ENCODE measurements around the gene FAAH.

The FAAH gene

DNA sequence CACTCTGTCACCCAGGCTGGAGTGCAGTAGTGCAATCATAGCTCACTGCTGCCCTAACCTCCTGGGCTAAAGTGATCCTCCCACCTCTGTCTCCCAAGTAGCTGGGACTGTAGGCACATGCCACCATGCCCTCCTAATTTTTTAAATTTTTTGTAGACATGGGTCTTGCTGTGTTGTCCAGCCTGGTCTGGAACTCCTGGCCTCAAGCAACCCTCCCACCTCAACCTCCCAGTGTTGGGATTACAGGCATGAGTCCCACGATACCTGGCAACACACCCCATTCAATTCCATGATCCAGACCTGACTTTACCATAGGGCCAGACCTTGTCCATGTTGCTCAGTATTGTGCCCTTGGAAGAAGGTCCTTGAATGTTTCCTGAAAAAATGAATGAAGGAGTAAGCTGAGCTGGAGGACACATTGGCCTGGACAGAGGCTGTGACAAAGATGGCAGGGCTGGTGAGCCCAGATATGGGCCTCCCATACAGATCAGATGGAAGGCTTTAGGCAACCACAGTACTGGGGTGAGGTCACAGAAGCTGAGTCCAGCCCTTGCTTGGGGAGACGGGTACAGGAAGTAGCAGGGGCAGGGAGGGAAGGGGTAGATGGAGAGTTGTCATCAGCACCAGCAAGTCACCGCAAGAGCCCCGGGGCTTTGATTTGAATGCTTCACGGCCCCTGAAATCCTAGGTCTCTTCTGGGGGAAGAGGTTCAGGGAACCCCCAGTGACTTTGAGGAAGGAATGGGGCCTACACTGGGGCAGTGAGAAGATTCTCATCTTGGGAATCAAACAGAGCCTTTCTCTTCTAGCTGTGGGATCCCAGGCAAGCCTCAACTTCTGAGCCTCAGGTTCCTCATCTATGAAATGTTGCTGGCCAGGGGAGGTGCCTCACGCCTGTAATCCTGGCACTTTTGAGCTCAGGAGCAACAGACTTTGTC is 55.4 kb downstream of the FAAH start:
- no peak for DNase-seq (ENCODE audit: low read depth)

DNA sequence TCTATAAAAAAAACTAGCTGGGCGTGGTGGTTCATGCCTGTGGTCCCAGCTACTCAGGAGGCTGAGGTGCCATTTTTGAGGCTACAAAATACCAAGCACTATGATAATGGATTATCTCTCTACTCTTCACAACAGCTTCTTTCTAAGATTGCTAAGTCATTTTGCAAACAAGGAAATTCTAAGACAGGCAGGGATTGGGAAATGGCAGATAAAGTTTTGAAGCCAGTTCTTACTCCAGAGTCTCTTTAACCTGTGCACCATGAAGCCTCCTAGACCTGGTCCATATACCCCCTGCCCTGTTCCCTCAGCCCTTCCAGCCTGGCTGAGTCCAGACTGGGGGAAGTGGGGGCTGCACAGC is 56.0 kb downstream of the FAAH start:
- no peak for DNase-seq (ENCODE audit: low read depth)

DNA sequence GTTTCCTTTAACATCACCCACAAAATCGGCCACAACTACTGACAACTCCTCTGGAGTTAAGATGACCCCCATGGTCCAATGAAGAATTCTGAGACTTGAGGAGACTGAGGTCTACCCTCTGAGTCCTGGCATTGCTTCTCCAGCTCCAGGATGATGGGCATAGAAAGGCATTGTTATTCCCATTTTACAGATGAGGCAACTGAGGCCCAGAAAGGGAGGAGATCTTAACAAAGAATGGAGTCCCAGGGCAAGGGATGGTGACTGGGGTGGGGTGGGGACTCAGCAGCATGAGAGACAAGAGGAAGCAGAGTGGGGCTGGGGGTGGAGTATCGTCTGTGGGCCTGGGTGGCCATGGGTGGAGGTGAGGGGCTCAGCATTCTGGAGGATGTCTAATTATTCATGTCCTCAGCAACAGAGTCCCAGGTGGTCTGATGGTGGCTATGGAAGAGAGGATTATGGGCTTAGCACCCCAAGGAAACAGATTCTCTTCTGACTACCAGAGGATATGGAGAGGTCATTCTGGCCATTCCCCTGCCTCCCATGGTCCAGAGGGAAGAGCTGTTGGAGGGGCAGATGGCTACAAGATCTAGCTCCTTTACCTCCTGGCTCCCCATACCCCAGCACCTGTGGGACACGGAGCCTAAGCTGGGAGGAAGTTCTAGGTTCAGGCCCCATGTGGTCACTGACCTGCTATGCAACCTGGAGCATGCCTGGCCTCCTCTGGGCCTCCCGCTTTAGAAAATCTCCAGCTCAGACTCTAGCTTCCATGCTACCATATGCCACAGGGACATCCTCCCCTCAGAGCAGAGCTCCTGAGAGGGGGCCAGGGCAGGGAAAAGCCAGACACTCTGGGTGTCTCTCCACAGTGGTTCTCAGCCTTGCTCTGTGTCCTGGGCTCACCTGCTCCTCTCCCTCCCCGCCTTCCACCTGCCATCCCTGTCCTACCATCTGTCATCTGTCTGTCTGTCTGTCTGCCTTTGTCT is 58.1 kb downstream of the FAAH start:
- DNase-seq (ENCODE audit: low read depth): no peak

DNA sequence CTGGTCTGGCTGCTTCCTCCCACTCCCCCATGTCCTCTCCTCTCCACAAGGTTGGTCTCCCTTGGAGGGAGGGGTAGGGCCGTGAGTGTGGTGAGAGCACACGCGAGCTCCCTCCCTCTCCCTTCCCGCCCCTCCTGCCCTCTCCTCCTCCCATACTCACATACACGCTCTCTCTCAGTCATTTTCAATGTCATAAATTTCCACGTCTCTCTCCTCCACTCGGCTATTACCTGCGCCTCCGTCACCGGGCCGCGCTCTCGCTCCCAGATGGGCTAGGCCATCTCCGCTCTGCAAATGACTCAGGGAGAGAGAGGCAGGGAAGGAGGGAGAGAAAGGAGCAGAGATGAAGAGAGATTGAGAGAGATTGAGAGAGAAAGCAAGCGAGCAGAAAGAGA is 58.8 kb downstream of the FAAH start:
- DNase-seq (ENCODE audit: low read depth): no peak

GRCh38 chr1:46453449-46453848 is 59.3 kb downstream of the FAAH start:
- no peak for DNase-seq (ENCODE audit: low read depth)

DNA sequence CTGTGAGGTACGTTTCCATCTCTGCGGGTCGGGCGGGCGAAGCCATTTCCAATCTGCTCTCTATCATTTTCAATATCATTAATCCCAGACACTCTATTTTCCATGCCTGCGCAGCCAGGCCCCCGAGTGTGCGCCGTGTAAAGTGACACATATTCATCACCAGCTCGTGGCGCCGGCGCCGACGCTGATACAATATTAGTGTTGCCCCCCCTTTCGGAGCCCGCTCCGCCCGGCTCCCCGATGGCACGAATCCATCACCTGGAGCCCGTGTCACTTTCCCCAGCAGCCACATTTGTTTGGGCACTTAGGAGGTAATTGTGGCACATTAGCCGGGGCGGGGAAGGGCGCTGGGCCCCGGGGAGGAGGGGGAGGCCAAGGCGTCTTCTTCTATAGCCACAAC is 61.8 kb downstream of the FAAH start:
- DNase-seq (ENCODE audit: low read depth): no peak

- no peak for DNase-seq (ENCODE audit: low read depth)
These were observed 62.4 kb downstream of the FAAH start for GRCh38 chr1:46456411-46456963.

DNA sequence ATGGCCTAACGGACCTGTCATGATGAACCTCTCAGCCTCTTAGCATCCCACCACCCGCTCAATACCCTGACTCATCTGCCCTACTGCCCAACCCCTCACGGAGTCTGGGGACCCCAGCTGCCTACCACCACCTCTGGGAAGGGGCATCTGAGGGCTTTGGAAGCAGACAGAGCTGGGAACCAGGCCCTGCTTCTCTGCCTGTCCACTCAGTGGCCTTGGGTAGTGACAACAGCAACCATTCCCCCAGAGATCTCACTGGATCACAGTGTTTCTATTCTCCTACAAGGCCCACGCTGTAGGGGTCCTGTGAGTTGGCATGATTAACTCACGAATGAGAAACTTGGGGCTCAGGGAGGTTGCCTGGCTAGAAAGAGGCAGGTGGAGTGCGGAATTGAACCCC is 63.1 kb downstream of the FAAH start:
- DNase-seq (ENCODE audit: low read depth): no peak

- no peak for DNase-seq (ENCODE audit: low read depth)
These were observed 64.1 kb downstream of the FAAH start for GRCh38 chr1:46458190-46458589.

GRCh38 chr1:46458846-46459245 is 64.7 kb downstream of the FAAH start:
- no peak for DNase-seq (ENCODE audit: low read depth)

GRCh38 chr1:46459315-46459714 is 65.2 kb downstream of the FAAH start:
- no peak for DNase-seq (ENCODE audit: low read depth)

- DNase-seq (ENCODE audit: low read depth): no peak
These were observed 67.1 kb downstream of the FAAH start for GRCh38 chr1:46461017-46461808.

DNA sequence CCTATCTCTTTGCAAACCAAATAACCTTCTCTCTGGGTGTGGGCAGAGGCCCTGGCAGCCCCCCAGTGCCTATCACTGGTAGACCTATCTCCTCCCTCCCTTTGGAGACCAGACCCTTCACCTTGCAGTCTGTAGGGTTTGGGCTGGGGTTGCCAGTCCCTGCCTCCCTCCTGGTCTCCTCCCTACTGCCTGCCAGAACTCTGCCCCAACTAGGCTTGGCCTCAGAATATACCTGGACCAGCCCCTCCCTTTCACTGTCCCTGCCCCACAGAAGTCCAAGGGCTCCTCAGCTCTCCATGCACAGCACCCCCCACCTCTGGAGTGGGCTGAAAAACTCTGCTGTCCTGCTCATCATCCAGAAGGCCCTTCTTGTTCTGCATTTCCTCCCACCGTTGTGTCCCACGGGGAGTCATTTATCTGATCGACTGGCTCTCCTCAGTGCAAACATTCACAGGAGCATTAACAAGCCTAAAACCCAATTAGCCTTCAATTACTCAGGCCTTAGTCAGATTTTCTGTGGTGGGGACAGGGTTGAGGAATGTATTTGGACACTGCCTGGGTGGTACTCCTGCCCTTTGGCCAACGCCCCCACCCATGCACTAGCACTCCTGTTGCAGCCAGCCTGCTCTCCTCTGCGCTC is 67.8 kb downstream of the FAAH start:
- DNase-seq (ENCODE audit: low read depth): no peak
